Measurements from ENCODE around the gene XRN2. TPM values are rescaled to one million over a fixed set of nuclear protein-coding genes. Genes with fewer than 3 reads are reported as not detected.

XRN2 gene
- total RNA-seq, 1 experiment from 2014 or later: 77.7 TPM

DNA sequence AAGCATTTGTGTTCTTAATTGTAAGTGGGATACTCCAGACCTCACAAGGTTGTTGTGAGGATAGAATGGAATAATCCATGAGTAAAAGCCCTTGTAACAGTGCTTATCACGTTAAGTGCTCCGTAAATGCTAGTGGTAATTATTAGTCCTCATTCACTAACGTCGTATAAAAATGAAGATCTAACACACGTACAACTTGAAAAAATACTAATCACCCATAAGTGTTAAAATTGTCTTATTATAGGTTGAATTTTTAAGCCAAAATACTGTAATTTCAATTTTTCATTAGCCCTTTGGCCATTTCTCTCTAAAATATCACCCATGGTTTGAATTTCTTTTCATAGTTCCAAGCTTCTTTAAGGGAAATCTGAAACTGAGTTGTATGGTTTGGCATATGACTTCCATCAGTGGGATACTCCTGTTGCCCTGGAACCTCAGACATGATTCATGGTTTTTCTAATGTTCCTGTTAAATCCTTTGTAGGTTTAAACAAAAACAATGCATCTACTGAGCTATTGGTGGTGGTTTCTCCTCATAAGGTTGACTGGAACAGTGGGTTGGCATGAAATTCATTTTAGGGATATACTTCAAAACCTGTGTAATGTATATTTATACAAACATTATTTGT is 19.1 kb downstream of the XRN2 start:
- POLR2A ChIA-PET: no interaction called here
- H3K27ac ChIP-seq (ENCODE audit: low read length): no peak overlapping the region
- in situ Hi-C loops (cut with HindIII; ENCODE audit: low pct_unique_long_range_greater_than_20kb, low sequenced_read_pairs) (no loop called here), intact Hi-C loops (cut with micrococcal nuclease; ENCODE audit: unreplicated experiment) (no loop called here)
- BruUV-seq (replicated peaks): no TSS peak
- H3K9me3 ChIP-seq (ENCODE audit: control insufficient read depth, insufficient read depth, low read depth, low read length): peaks cover 11% of the 10 kb centered on the region; the same call in 1 of the 2 replicates
- H3K27me3 ChIP-seq (ENCODE audit: control insufficient read depth, insufficient read depth, low read length): no peaks in the 10 kb centered on the region
- H3K4me1 ChIP-seq (ENCODE audit: control insufficient read depth, insufficient read depth, low read length): peaks cover 11% of the 10 kb centered on the region
- DNase-seq (ENCODE audit: low read depth, low spot score) (no peak), ATAC-seq (no peak)
- no peak for TF ChIP-seq SIN3A (IDR thresholded peaks at IDR 0.05; ENCODE audit: borderline replicate concordance, insufficient read depth, low read depth, low read length)
- no peak for TF ChIP-seq POLR2AphosphoS5 (IDR thresholded peaks at IDR 0.05; ENCODE audit: low read depth, low read length)
- TF ChIP-seq, protein P1, sequence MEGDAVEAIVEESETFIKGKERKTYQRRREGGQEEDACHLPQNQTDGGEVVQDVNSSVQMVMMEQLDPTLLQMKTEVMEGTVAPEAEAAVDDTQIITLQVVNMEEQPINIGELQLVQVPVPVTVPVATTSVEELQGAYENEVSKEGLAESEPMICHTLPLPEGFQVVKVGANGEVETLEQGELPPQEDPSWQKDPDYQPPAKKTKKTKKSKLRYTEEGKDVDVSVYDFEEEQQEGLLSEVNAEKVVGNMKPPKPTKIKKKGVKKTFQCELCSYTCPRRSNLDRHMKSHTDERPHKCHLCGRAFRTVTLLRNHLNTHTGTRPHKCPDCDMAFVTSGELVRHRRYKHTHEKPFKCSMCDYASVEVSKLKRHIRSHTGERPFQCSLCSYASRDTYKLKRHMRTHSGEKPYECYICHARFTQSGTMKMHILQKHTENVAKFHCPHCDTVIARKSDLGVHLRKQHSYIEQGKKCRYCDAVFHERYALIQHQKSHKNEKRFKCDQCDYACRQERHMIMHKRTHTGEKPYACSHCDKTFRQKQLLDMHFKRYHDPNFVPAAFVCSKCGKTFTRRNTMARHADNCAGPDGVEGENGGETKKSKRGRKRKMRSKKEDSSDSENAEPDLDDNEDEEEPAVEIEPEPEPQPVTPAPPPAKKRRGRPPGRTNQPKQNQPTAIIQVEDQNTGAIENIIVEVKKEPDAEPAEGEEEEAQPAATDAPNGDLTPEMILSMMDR (IDR thresholded peaks at IDR 0.05): no peak
- TF ChIP-seq, protein P2, sequence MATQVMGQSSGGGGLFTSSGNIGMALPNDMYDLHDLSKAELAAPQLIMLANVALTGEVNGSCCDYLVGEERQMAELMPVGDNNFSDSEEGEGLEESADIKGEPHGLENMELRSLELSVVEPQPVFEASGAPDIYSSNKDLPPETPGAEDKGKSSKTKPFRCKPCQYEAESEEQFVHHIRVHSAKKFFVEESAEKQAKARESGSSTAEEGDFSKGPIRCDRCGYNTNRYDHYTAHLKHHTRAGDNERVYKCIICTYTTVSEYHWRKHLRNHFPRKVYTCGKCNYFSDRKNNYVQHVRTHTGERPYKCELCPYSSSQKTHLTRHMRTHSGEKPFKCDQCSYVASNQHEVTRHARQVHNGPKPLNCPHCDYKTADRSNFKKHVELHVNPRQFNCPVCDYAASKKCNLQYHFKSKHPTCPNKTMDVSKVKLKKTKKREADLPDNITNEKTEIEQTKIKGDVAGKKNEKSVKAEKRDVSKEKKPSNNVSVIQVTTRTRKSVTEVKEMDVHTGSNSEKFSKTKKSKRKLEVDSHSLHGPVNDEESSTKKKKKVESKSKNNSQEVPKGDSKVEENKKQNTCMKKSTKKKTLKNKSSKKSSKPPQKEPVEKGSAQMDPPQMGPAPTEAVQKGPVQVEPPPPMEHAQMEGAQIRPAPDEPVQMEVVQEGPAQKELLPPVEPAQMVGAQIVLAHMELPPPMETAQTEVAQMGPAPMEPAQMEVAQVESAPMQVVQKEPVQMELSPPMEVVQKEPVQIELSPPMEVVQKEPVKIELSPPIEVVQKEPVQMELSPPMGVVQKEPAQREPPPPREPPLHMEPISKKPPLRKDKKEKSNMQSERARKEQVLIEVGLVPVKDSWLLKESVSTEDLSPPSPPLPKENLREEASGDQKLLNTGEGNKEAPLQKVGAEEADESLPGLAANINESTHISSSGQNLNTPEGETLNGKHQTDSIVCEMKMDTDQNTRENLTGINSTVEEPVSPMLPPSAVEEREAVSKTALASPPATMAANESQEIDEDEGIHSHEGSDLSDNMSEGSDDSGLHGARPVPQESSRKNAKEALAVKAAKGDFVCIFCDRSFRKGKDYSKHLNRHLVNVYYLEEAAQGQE (IDR thresholded peaks at IDR 0.05; ENCODE audit: insufficient read depth in 1 of 2, low read depth in 2 of 2, low read length in 1 of 2): no peak
- no peak for TF ChIP-seq TCF7L2 (IDR thresholded peaks at IDR 0.05; ENCODE audit: low read depth, low read length)
- H3K36me3 ChIP-seq (ENCODE audit: control insufficient read depth, insufficient read depth, low read length): no peaks in the 10 kb centered on the region
- no peak overlapping the region for H3K4me3 ChIP-seq (ENCODE audit: low read depth in 2 of 2, low read length in 2 of 2)
- CTCF ChIA-PET: no interaction called here

DNA sequence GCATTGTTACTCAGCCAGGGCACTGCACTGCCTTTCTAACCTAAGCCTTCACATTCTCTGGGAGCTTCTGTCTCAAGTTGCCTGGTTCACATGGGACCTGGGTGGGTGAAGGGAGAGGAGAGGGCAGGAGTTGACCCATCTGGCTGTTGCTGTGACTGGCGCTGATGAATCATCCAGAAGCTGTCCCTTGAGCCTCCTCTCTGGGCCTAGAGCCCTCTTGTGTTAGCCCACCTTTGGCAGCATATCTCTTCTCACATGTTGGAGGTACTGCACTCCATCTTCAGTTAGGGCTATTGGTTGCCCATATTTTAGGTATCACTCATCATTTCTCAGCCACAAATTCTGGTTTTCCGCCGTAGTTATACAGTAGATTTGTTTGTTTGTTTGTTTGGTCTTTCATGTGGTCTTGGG is 19.8 kb downstream of the XRN2 start:
- no peak overlapping the region for H3K27ac ChIP-seq (ENCODE audit: low read length)
- no TSS peak for BruUV-seq (replicated peaks)
- H3K36me3 ChIP-seq (ENCODE audit: control insufficient read depth, insufficient read depth, low read length): no peaks in the 10 kb centered on the region
- ATAC-seq: no peak
- intact Hi-C loops (cut with micrococcal nuclease; ENCODE audit: unreplicated experiment) (no loop called here), in situ Hi-C loops (cut with HindIII; ENCODE audit: low pct_unique_long_range_greater_than_20kb, low sequenced_read_pairs) (no loop called here)
- H3K27me3 ChIP-seq (ENCODE audit: control insufficient read depth, insufficient read depth, low read length): no peaks in the 10 kb centered on the region
- peaks cover 11% of the 10 kb centered on the region; the same call in 1 of the 2 replicates for H3K9me3 ChIP-seq (ENCODE audit: control insufficient read depth, insufficient read depth, low read depth, low read length)
- DNase-seq (ENCODE audit: low read depth, low spot score): no peak
- TF ChIP-seq POLR2AphosphoS5 (IDR thresholded peaks at IDR 0.05; ENCODE audit: low read depth, low read length): no peak
- TF ChIP-seq, protein P2 (IDR thresholded peaks at IDR 0.05; ENCODE audit: insufficient read depth in 1 of 2, low read depth in 2 of 2, low read length in 1 of 2): no peak
- no peak for TF ChIP-seq TCF7L2 (IDR thresholded peaks at IDR 0.05; ENCODE audit: low read depth, low read length)
- TF ChIP-seq, protein P1 (IDR thresholded peaks at IDR 0.05): no peak
- TF ChIP-seq SIN3A (IDR thresholded peaks at IDR 0.05; ENCODE audit: borderline replicate concordance, insufficient read depth, low read depth, low read length): no peak
- H3K4me3 ChIP-seq (ENCODE audit: low read depth in 2 of 2, low read length in 2 of 2): no peak overlapping the region
- CTCF ChIA-PET: no interaction called here
- POLR2A ChIA-PET: interaction anchor here (1.4 kb wide), 1 partner anchor 11 kb away, joined by 3 read pairs; no protein-coding TSS in a partner anchor
- H3K4me1 ChIP-seq (ENCODE audit: control insufficient read depth, insufficient read depth, low read length): peaks cover 11% of the 10 kb centered on the region
